Trophoblast cell (in vitro differentiated cells and primary cell): ENCODE results near the gene XRCC4.

Experiments
- DNase-seq, 2 donors: peaks; one replicate each; pipeline ENCODE4 v3.0.0-alpha.2; 2016
- H2AFZ ChIP-seq: 2 replicates; pipeline ENCODE4 v1.6.1; 2013; ENCODE audit warnings: low read length, moderate library complexity, mild to moderate bottlenecking; ENCODE audit not compliant: insufficient read depth, poor library complexity
- H2AK5ac ChIP-seq: 2 replicates; pipeline ENCODE4 v1.6.1; 2013; ENCODE audit warnings: mild to moderate bottlenecking, low read length
- H2BK120ac ChIP-seq: 2 replicates; pipeline ENCODE4 v1.6.1; 2013; ENCODE audit warnings: low read length, mild to moderate bottlenecking, moderate library complexity; ENCODE audit not compliant: insufficient read depth, poor library complexity
- H2BK12ac ChIP-seq: 2 replicates; pipeline ENCODE4 v1.6.1; 2013; ENCODE audit warnings: mild to moderate bottlenecking, low read length, moderate library complexity
- H2BK5ac ChIP-seq: 2 replicates; pipeline ENCODE4 v1.6.1; 2013; ENCODE audit warnings: low read length, low read depth, moderate library complexity, mild to moderate bottlenecking; ENCODE audit not compliant: poor library complexity
- H3K14ac ChIP-seq: 2 replicates; pipeline ENCODE4 v1.6.1; 2013; ENCODE audit warnings: mild to moderate bottlenecking, low read length
- H3K18ac ChIP-seq: 2 replicates; pipeline ENCODE4 v1.6.1; 2013; ENCODE audit warnings: mild to moderate bottlenecking, low read length
- H3K23ac ChIP-seq: 2 replicates; pipeline ENCODE4 v1.6.1; 2013; ENCODE audit warnings: low read length
- H3K27ac ChIP-seq: 2 replicates; pipeline ENCODE4 v1.5.1; 2013; ENCODE audit warnings: low read depth, mild to moderate bottlenecking, inconsistent platforms, low read length, moderate library complexity
- H3K27me3 ChIP-seq: 2 replicates; pipeline ENCODE4 v1.6.1; 2013; ENCODE audit warnings: inconsistent platforms, mild to moderate bottlenecking, low read length, moderate library complexity; ENCODE audit not compliant: insufficient read depth
- H3K36me3 ChIP-seq, 2 experiments: 1 replicate in 1 of 2; 2 replicates in 1 of 2; pipeline ENCODE4 v1.6.1; 2013; ENCODE audit warnings: low read length in 2 of 2, mild to moderate bottlenecking in 2 of 2, moderate library complexity in 1 of 2; ENCODE audit not compliant: insufficient read depth in 2 of 2, control insufficient read depth in 1 of 2
- H3K4ac ChIP-seq: 2 replicates; pipeline ENCODE4 v1.6.1; 2013; ENCODE audit warnings: low read depth, mild to moderate bottlenecking, low read length, moderate library complexity
- H3K4me1 ChIP-seq, 2 experiments: 1 replicate in 1 of 2; 2 replicates in 1 of 2; pipeline ENCODE4 v1.6.1; 2013; ENCODE audit warnings: low read length in 2 of 2, mild to moderate bottlenecking in 2 of 2, moderate library complexity in 1 of 2; ENCODE audit not compliant: insufficient read depth in 2 of 2, control insufficient read depth in 1 of 2
- H3K4me2 ChIP-seq: 2 replicates; pipeline ENCODE4 v1.6.1; 2013; ENCODE audit warnings: inconsistent platforms, mild to moderate bottlenecking, low read length, moderate library complexity
- H3K4me3 ChIP-seq: 2 replicates; pipeline ENCODE4 v1.5.1; 2013; ENCODE audit warnings: mild to moderate bottlenecking, low read depth, low read length, inconsistent platforms
- H3K79me1 ChIP-seq: one replicate; pipeline ENCODE4 v1.6.1; 2013; ENCODE audit warnings: low read length
- H3K79me2 ChIP-seq: 2 replicates; pipeline ENCODE4 v1.6.1; 2013; ENCODE audit warnings: low read length, mild to moderate bottlenecking; ENCODE audit not compliant: control insufficient read depth, insufficient read depth, poor library complexity
- H3K9ac ChIP-seq: 2 replicates; pipeline ENCODE4 v1.6.1; 2013; ENCODE audit warnings: mild to moderate bottlenecking, low read length
- H3K9me3 ChIP-seq: 2 replicates; pipeline ENCODE4 v1.6.1; 2013; ENCODE audit warnings: low read depth, mild to moderate bottlenecking, control low read depth, inconsistent platforms, low read length; ENCODE audit not compliant: insufficient read depth
- H4K12ac ChIP-seq: 2 replicates; pipeline ENCODE4 v1.6.1; 2013; ENCODE audit warnings: low read depth, mild to moderate bottlenecking, low read length, moderate library complexity
- H4K8ac ChIP-seq: 2 replicates; pipeline ENCODE4 v1.6.1; 2013; ENCODE audit warnings: low read depth, mild to moderate bottlenecking, low read length, moderate library complexity
- H4K91ac ChIP-seq: one replicate; pipeline ENCODE4 v1.6.1; 2013; ENCODE audit warnings: low read depth, mild to moderate bottlenecking, low read length, moderate library complexity
- WGBS: extraction: QIAGEN DNeasy Blood & Tissue Kit; methylation state at CpG from one replicate; pipeline ENCODE4 v1.1.7; 2013; ENCODE audit warnings: missing lambda C conversion rate; ENCODE audit not compliant: insufficient read length, insufficient coverage; ENCODE audit errors: extremely low coverage; 5-methylcytosine and 5-hydroxymethylcytosine counted together

Gene XRCC4

GRCh38 chr5:83370957-83371356 lies 293.6 kb downstream of the XRCC4 start:
- H3K18ac ChIP-seq, result no peak overlapping the region
- H4K12ac ChIP-seq, result no peak overlapping the region
- no peaks in the 10 kb centered on the region for H3K79me1 ChIP-seq
- H3K23ac ChIP-seq, result no peak overlapping the region
- H3K36me3 ChIP-seq, result no peaks in the 10 kb centered on the region
- H2AK5ac ChIP-seq, result no peak overlapping the region
- H3K4ac ChIP-seq, result no peak overlapping the region
- H3K9me3 ChIP-seq, result no peaks in the 10 kb centered on the region
- H3K4me1 ChIP-seq, result no peaks in the 10 kb centered on the region
- no peak overlapping the region for H2BK5ac ChIP-seq
- H3K9ac ChIP-seq, result no peak overlapping the region
- no peak overlapping the region for H4K91ac ChIP-seq
- H3K4me3 ChIP-seq, result no peak overlapping the region
- H3K27me3 ChIP-seq, result no peaks in the 10 kb centered on the region
- no peak overlapping the region for H2BK120ac ChIP-seq
- WGBS, result no CpG with 5 or more reads among the region's 1 CpG
- H2AFZ ChIP-seq, result no peak overlapping the region
- H3K79me2 ChIP-seq, result no peaks in the 10 kb centered on the region
- no peak for DNase-seq
- no peak overlapping the region for H3K4me2 ChIP-seq
- H3K27ac ChIP-seq, result no peak overlapping the region
- H3K14ac ChIP-seq, result no peak overlapping the region
- H4K8ac ChIP-seq, result no peak overlapping the region
- no peak overlapping the region for H2BK12ac ChIP-seq

DNA sequence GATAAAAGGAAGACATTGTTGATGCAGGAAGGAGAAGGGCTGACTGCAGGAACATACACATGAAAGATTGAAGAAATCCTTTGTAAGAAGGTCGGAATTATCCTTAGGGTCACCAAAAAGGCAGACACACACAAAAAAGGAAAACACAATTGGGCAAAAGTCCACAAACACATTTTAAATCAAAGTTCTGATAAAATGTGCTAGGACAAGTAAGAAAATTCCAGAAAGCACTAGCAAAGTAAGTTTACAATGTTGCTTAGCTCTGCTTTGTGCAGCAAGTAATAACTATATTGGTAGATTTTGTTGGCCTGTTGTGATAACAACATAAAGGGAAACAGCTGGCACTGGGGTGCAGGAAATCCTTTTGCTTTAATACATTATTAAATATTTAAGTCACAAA lies 294.4 kb downstream of the XRCC4 start:
- no peak overlapping the region for H3K4ac ChIP-seq

DNA sequence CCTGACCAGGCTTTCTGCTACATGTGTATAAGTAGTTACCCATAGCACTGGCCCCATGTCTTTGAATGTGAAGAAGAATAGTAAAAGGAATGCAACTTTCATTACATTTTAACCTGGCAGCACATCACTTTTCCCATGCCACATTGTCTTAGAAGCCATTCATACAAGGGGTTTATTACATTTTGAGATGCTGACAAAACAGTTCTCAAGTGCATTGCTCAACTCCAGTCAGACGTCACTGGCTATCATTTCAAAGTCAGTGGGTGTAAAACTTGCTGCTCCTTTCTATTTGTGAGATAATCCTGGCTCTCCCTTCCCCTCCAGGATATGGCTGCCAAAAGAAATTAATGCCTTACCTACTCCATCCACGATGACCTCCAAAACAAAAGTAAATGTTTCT lies 297.2 kb downstream of the XRCC4 start:
- no peaks in the 10 kb centered on the region for H3K36me3 ChIP-seq
- no peak overlapping the region for H3K9ac ChIP-seq
- H3K4ac ChIP-seq, result no peak overlapping the region
- H2AK5ac ChIP-seq, result no peak overlapping the region
- no peak overlapping the region for H2BK5ac ChIP-seq
- no peak overlapping the region for H3K23ac ChIP-seq
- H3K18ac ChIP-seq, result no peak overlapping the region
- H3K4me1 ChIP-seq, result peaks cover 4% of the 10 kb centered on the region in 2 experiments
- H3K4me2 ChIP-seq, result no peak overlapping the region
- H3K79me2 ChIP-seq, result no peaks in the 10 kb centered on the region
- H4K12ac ChIP-seq, result no peak overlapping the region
- no peak overlapping the region for H4K91ac ChIP-seq
- no peak overlapping the region for H4K8ac ChIP-seq
- WGBS, result no CpG with 5 or more reads among the region's 2 CpGs
- no peaks in the 10 kb centered on the region for H3K27me3 ChIP-seq
- H3K27ac ChIP-seq, result no peak overlapping the region
- H2AFZ ChIP-seq, result no peak overlapping the region
- H3K79me1 ChIP-seq, result peaks cover 1% of the 10 kb centered on the region
- H3K4me3 ChIP-seq, result no peak overlapping the region
- H3K9me3 ChIP-seq, result no peaks in the 10 kb centered on the region
- no peak overlapping the region for H2BK12ac ChIP-seq
- DNase-seq, result peak in 1 of 2 donors; percentile 28
- no peak overlapping the region for H2BK120ac ChIP-seq
- H3K14ac ChIP-seq, result no peak overlapping the region

More for the DNA sequence above, 294.4 kb downstream of the XRCC4 start:
- Histone ChIP-seq H3K4me3 (no peak overlapping the region), H3K27ac (no peak overlapping the region), H4K12ac (no peak overlapping the region), H3K4me2 (no peak overlapping the region), H3K23ac (no peak overlapping the region), H2BK120ac (no peak overlapping the region), H3K79me2 (no peaks in the 10 kb centered on the region), H3K4me1 (no peaks in the 10 kb centered on the region), H4K8ac (no peak overlapping the region), H3K9ac (no peak overlapping the region), H2AFZ (no peak overlapping the region), H3K14ac (no peak overlapping the region), H3K36me3 (no peaks in the 10 kb centered on the region), H2BK12ac (no peak overlapping the region), H2BK5ac (no peak overlapping the region), H2AK5ac (no peak overlapping the region), H4K91ac (no peak overlapping the region), H3K79me1 (no peaks in the 10 kb centered on the region), H3K9me3 (no peaks in the 10 kb centered on the region), H3K27me3 (no peaks in the 10 kb centered on the region), H3K18ac (no peak overlapping the region)
- no peak for DNase-seq
- WGBS, result no CpG with 5 or more reads among the region's 1 CpG

DNA sequence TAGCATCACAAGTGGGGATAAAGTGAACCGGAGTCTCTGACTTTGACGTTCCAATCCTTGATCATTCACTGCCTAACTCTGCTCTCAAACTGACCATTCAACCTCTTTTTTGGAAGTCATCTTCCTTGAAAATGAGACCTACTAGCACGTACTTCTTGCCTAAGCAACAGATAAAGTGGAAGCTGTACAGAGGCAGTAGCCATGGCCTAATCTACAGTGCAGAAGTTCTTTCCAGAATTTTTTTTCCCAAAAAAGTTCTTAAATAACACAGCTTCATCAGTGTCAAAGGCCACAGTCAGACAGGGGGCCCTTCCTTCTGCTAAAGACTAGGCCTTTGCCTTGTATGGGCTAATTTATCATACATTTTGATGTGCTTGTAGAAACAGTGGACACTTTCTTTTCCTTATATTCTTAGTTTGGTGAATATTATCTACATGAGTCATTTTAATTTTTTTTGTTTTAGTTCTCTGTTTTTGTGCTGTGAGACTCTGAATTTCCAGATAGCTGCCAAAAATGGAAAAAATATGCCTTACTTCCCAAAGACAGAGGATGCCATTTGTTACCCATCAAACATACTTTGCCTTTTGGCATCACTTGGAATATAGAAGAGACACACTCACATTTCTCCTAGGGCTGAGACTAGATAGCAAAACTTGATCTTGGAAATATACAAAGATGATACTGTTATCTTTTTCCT lies 297.9 kb downstream of the XRCC4 start:
- Histone ChIP-seq H3K27me3 (no peaks in the 10 kb centered on the region), H3K18ac (no peak overlapping the region), H2BK12ac (no peak overlapping the region), H2BK120ac (no peak overlapping the region), H3K4me2 (no peak overlapping the region), H3K79me2 (no peaks in the 10 kb centered on the region), H3K4me3 (no peak overlapping the region), H3K4ac (no peak overlapping the region), H3K27ac (no peak overlapping the region), H2BK5ac (no peak overlapping the region), H3K9me3 (no peaks in the 10 kb centered on the region), H4K12ac (no peak overlapping the region), H3K4me1 (peaks cover 4% of the 10 kb centered on the region in 2 experiments), H3K79me1 (peaks cover 1% of the 10 kb centered on the region), H4K91ac (no peak overlapping the region), H3K14ac (no peak overlapping the region), H3K23ac (no peak overlapping the region), H3K36me3 (no peaks in the 10 kb centered on the region), H3K9ac (no peak overlapping the region), H2AK5ac (no peak overlapping the region), H4K8ac (no peak overlapping the region), H2AFZ (no peak overlapping the region)
- no CpG with 5 or more reads among the region's 3 CpGs for WGBS
- DNase-seq, result no peak
